ENCODE data around the gene NWD2.

The NWD2 gene

DNA sequence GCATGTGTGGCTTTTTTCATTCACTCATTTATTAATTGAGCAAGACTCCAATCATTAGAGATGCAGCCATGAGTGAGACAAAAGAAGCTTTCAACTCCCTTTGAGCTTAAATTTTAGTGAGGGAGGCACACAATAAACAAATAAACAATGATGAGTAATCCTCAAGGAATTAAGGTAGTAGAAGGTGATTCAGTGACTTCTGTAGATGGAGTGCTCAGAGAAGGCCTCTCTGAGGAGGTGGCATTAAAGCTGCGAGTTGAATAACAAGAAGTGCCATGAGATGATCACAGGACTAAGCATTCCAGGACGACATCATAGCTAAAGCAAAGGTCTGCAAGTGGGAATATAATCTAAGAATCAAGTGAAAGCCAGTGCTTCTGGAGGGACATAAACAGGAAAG is 77.6 kb downstream of the NWD2 start:
- DNase-seq (ENCODE audit: low read depth), result no peak

DNA sequence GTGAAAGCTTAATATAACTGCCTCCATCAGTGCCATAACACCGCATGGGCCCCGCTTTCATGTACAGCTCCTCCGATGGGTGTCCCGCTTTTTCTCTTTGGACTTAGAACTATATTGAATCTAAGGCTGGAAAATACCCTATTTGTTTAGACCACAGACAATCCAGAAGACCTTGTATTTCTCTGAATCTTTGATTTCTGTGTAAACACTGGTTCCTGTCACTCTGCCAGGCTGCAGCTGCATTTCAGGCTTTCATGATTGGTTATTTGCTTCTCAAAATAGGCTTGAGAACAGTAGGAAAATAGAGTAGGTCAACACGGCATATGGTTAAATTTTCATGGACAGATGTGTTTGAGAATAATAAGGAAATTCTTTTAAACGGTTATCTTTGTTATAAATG is 80.0 kb downstream of the NWD2 start:
- H3K4me3 ChIP-seq (ENCODE audit: low read depth, low read length), result no peak overlapping the region
- DNase-seq (ENCODE audit: low read depth), result no peak
- TF ChIP-seq, protein P1, sequence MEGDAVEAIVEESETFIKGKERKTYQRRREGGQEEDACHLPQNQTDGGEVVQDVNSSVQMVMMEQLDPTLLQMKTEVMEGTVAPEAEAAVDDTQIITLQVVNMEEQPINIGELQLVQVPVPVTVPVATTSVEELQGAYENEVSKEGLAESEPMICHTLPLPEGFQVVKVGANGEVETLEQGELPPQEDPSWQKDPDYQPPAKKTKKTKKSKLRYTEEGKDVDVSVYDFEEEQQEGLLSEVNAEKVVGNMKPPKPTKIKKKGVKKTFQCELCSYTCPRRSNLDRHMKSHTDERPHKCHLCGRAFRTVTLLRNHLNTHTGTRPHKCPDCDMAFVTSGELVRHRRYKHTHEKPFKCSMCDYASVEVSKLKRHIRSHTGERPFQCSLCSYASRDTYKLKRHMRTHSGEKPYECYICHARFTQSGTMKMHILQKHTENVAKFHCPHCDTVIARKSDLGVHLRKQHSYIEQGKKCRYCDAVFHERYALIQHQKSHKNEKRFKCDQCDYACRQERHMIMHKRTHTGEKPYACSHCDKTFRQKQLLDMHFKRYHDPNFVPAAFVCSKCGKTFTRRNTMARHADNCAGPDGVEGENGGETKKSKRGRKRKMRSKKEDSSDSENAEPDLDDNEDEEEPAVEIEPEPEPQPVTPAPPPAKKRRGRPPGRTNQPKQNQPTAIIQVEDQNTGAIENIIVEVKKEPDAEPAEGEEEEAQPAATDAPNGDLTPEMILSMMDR (IDR thresholded peaks at IDR 0.05; ENCODE audit: control insufficient read depth, extremely low read depth, insufficient read depth), result no peak

More for the DNA sequence above, 77.6 kb downstream of the NWD2 start:
- no peak overlapping the region for H3K4me3 ChIP-seq (ENCODE audit: low read depth, low read length)
- TF ChIP-seq, protein P1 (IDR thresholded peaks at IDR 0.05; ENCODE audit: control insufficient read depth, extremely low read depth, insufficient read depth), result no peak

DNA sequence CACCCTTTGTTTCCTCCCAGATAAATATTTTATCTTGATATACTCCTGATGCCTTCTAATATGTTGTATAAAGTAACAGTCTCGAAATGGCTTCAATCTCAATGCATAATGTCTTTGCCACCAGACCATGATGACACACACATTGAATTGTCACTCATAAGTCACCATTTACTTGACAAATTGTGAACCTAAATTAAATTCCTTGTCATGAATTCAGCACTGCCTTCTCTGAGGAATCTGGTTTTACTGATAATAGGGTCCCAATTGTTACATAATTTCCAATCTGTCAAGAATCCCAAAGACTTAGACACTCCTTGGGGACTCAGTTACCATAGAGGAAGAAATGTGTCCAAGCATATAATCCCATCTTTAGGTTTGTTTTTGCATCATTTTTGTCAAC is 82.3 kb downstream of the NWD2 start:
- TF ChIP-seq, protein P1 (IDR thresholded peaks at IDR 0.05; ENCODE audit: control insufficient read depth, extremely low read depth, insufficient read depth), result no peak
- no peak overlapping the region for H3K4me3 ChIP-seq (ENCODE audit: low read depth, low read length)
- DNase-seq (ENCODE audit: low read depth), result no peak

DNA sequence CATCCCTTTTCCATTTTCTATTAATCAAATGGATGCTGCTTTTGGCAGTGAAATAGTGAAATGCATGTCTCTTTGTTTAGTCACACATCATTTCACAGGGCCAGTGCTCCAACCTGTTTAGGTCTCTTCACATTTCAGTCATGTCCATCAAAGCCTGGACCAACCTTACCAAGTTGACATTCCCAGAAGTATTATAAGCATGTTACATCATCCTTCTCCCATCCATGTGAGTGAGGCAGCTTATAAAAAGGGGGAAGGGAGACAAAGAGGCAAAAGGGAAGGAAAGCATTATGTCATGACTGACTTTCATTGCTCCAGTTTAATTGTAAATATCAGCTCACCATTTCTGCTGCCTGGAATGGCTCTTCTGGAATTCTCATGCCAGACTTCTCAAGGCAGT is 94.4 kb downstream of the NWD2 start:
- no peak overlapping the region for H3K4me3 ChIP-seq (ENCODE audit: low read depth, low read length)
- no peak for DNase-seq (ENCODE audit: low read depth)
- TF ChIP-seq, protein P1 (IDR thresholded peaks at IDR 0.05; ENCODE audit: control insufficient read depth, extremely low read depth, insufficient read depth), result no peak

DNA sequence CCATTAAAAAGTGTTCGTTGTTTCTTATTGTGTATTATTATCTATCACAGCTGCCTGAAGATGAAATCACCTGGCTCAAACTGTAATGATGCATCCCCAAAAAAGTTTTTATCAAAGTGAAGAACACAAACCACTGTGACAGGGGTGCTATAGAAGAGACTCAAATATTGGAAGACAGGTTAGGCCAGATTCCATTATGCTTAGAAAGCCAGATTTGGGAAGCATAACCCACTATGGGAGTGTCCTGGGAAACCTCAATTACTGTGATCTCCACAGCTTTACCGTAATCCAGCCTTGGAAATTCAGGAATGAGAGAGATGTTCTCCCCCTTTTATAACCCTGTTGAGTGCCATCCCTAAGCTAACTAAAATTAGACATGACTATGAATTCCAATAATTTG is 114.2 kb downstream of the NWD2 start:
- H3K4me3 ChIP-seq (ENCODE audit: low read depth, low read length), result no peak overlapping the region
- TF ChIP-seq, protein P1 (IDR thresholded peaks at IDR 0.05; ENCODE audit: control insufficient read depth, extremely low read depth, insufficient read depth), result no peak
- DNase-seq (ENCODE audit: low read depth), result no peak

DNA sequence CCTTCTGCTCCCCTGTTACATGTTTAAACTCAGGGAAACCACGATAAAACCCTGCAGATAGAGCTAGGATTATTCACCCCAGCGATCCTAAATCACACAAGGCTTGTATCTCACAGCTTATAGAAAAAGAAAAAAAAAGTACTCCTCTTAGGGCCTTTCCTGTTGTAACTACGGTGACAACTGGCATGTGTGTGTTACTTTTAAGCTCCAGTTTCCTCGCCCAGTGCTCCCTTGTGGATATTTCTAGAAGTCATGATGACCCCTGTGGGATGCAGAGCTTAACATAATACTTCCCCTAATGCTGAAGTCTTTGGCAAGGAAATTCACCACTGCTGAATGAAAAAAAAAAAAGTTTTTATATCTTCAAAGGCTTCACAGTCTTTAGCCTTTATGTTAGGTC is 114.7 kb downstream of the NWD2 start:
- no peak overlapping the region for H3K4me3 ChIP-seq (ENCODE audit: low read depth, low read length)
- DNase-seq (ENCODE audit: low read depth), result no peak
- TF ChIP-seq, protein P1 (IDR thresholded peaks at IDR 0.05; ENCODE audit: control insufficient read depth, extremely low read depth, insufficient read depth), result no peak

DNA sequence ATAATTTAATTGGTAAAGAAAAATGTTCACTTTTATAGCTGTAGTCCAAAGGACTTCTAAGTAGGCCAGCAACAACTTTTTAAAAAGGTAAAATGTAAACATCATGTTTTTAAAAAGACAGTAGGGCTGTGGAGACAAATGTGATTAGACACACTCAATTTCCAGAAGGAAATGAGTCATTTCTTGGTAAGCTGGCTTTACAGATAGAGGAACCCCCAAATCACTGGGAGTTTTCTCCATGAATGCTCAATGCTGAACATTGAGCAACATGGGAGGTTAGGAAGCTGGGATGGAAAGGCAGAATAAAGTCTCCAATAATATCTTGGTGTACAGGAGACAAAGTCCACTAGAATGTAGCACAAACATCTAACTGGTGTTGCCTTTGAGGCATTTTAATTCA is 121.3 kb downstream of the NWD2 start:
- TF ChIP-seq, protein P1 (IDR thresholded peaks at IDR 0.05; ENCODE audit: control insufficient read depth, extremely low read depth, insufficient read depth), result no peak
- no peak overlapping the region for H3K4me3 ChIP-seq (ENCODE audit: low read depth, low read length)
- no peak for DNase-seq (ENCODE audit: low read depth)
